SJSA1 (cell line): ENCODE measurements around the gene ADAM8. TPM values are rescaled to one million over a fixed set of nuclear protein-coding genes. Genes with fewer than 3 reads are reported as not detected.
"Not testable (repeated sequence)": the region's sequence is repeated elsewhere in the genome, so short reads cannot be mapped to it uniquely, and the experiment has no call there.

Experiments used
- DNase-seq, 2 experiments: peaks; one replicate each; pipeline ENCODE4 v3.0.0-alpha.2; 2015 to 2020; ENCODE audit warnings: low spot score in 2 of 2, low read depth in 1 of 2
- H3K27ac ChIP-seq: fragments of 250-450 bp; sonication (Bioruptor Pico); 2 replicates; pipeline ENCODE4 v1.5.1; 2020; ENCODE audit warnings: mild to moderate bottlenecking, moderate library complexity
- H3K27me3 ChIP-seq: fragments of 250-450 bp; sonication (Bioruptor Pico); replicated peaks from 2 replicates; pipeline ENCODE4 v1.5.1; 2020; ENCODE audit warnings: mild to moderate bottlenecking, moderate library complexity
- H3K36me3 ChIP-seq: fragments of 250-450 bp; sonication (Bioruptor Pico); 2 replicates; pipeline ENCODE4 v1.5.1; 2020; ENCODE audit warnings: mild to moderate bottlenecking
- H3K4me1 ChIP-seq: fragments of 250-450 bp; sonication (Bioruptor Pico); replicated peaks from 2 replicates; pipeline ENCODE4 v1.6.1; 2021; ENCODE audit warnings: mild to moderate bottlenecking
- H3K4me3 ChIP-seq: fragments of 250-450 bp; sonication (Bioruptor Pico); 2 replicates; pipeline ENCODE4 v1.5.1; 2020; ENCODE audit warnings: mild to moderate bottlenecking
- H3K9me3 ChIP-seq: fragments of 250-450 bp; sonication (Bioruptor Pico); replicated peaks from 2 replicates; pipeline ENCODE4 v1.5.1; 2020; ENCODE audit warnings: mild to moderate bottlenecking
- total RNA-seq: library from RNA; depleted of rRNA; stranded (reverse); fragments of >200 nt; shearing (Covaris generic); gene quantifications from 2 replicates; pipeline ENCODE4 v1.2.3, GENCODE V29; 2014

The ADAM8 gene
- total RNA-seq, 1 experiment from 2014 or later = not detected

DNA sequence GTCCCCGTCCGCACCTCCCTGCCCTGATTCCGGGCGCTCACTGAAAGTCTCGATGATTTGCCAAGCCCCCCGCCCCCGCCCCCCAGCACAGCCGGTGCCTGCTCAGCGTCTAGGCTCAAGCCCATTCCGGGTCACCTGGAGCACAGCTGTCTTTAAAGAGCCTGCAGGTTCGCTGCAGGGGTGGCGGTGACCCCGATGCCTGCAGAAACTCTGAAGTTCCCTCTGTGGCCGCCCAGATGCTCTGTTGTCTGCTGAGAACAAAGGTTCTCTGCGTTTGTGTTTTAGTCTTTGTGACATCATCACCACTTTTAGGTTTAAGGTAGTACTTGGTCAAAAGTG is 38.2 kb downstream of the ADAM8 start:
- no peak for DNase-seq
- 0 out of 2 replicates have a peak, but pooled peaks cover 2% of the 10 kb centered on the region for H3K9me3 ChIP-seq
- no peak overlapping the region for H3K27ac ChIP-seq
- no peaks in the 10 kb centered on the region for H3K4me1 ChIP-seq
- peaks cover 40% of the 10 kb centered on the region for H3K27me3 ChIP-seq
- no peaks in the 10 kb centered on the region for H3K36me3 ChIP-seq
- H3K4me3 ChIP-seq = no peak overlapping the region

DNA sequence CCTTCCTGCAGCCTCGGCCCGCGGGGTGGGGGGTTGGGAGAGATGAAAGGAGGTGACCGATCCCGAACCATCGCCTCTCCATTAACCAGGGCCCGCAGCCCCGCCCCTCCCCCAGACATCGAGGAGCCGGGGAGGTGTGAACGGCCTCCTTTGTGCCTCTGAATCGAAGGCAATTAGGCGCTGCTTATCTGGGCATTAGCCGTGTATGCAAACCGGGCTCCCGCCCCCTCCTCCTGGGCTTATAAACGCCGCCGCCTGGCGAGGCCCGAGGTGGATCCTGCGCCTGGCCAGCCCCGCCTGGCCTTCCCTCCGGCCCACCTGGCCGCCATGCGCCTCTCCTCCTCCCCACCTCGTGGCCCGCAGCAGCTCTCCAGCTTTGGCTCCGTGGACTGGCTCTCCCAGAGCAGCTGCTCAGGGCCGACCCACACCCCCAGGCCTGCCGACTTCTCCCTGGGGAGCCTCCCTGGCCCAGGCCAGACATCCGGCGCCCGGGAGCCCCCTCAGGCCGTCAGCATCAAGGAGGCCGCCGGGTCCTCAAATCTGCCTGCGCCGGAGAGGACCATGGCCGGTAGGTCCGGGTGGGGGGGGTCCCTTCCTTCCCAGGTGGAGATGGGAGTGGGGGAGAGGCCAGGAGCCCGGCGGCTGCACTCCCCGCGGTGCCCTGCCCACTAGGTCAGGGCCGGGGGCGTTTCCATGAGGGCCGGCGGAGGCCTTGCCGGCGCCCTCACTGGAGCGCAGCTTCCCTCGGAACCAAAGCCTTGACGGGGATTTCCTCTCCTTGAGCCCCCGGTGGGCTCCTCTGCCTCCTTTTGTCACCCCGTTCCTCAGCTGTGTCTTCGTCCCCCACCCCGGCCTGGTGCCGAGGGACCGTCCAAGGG is 38.8 kb downstream of the ADAM8 start, which contains the start of gene VENTX:
TSS of gene VENTX (plus strand) at position 268 of the 878 bp plus-strand sequence. CDS start at position 328, 60 bp downstream.
- Histone ChIP-seq H3K36me3 (no peaks in the 10 kb centered on the region), H3K9me3 (0 out of 2 replicates have a peak, but pooled peaks cover 2% of the 10 kb centered on the region), H3K4me3 (no peak within 1 kb of the TSS), H3K4me1 (no peaks in the 10 kb centered on the region), H3K27me3 (peaks cover 43% of the 10 kb centered on the region), H3K27ac (no peak within 1 kb of the TSS)
- no peak for DNase-seq

DNA sequence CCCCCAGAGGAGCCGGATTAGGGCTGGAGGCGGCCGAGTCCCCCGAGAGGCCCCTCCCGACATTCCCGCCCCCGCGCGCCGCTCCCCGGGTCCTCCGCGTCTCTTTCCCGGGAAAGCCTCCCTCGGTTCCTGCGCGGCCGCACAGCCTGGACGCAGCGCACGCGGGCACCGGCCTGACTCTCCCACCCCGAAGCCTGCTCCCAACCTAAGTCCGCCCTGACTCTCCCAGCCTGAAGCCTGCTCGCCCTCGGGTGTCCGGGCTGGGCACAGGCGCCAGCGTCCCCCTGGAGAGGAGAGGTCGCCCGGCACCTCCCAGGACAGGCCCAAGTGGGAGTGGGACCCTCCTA is 39.5 kb downstream of the ADAM8 start:
- Histone ChIP-seq H3K4me1 (no peaks in the 10 kb centered on the region), H3K4me3 (no peak overlapping the region), H3K36me3 (no peaks in the 10 kb centered on the region), H3K27ac (no peak overlapping the region), H3K27me3 (peaks cover 47% of the 10 kb centered on the region), H3K9me3 (0 out of 2 replicates have a peak, but pooled peaks cover 2% of the 10 kb centered on the region)
- DNase-seq = no peak

DNA sequence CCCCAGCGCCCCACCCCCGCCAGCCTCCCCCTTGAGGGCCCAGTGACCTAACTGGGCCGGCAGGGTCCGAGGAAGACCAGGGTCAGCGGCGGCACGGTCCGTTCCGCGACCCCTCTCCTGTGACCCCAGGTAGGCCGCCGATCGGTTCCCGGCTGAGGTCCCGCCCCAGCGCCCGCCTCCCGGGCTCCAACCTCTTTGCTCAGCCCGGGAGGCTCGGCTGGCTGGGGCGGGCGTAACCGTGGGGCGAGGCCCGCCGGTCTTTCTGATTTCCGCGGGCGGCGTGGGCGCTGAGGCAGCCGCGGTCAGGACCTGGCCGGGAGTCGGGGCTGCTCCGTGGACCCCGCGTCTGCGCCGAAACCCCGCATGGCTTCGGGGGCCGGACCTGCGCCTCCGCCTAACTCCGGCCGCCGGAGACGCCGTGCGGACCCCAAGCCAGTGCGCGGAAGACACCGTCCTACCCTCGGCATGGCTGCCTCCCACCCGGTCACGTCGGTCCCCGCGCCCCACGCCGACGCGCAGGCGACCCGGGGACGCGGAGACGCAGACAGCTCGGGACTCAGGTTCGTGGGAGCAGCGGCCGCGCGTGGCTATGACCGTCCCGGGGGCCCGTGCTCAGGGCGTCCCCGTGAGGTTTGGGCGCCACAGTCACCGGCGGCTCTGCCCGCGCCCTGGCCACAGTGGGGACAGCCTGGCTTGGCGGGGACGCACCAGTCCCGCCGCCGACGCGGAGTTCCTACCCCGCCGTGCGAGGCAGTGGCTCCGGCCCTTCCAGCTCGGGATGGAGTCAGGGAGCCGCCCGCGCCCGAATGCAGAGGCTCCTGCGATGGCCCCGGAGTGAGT is 40.0 kb downstream of the ADAM8 start:
- H3K27me3 ChIP-seq = peaks cover 53% of the 10 kb centered on the region
- no peak for DNase-seq
- no peak overlapping the region for H3K27ac ChIP-seq

DNA sequence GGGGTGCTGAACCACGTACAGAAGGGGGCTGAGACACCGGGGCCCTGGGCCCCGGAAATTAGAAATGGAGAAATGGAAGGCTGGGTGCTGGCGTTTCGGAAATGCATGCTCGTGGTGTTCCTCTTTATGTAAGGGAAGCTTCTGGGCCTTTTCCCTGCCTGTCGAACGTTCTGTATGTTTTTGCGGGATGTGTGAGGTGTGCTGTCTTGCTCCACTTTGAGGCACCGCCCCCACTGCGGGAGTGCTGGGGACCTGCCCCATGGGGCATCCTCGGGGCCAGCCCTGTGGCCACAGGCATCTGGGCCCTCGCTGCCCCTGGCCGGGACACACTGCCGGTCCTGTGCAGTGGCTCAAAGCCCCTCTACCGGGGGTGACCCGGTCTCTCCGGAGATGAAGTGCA is 40.7 kb downstream of the ADAM8 start:
- peaks cover 59% of the 10 kb centered on the region for H3K27me3 ChIP-seq
- no peak for DNase-seq
- H3K9me3 ChIP-seq = 0 out of 2 replicates have a peak, but pooled peaks cover 2% of the 10 kb centered on the region
- no peak overlapping the region for H3K27ac ChIP-seq
- no peaks in the 10 kb centered on the region for H3K4me1 ChIP-seq
- no peak overlapping the region for H3K4me3 ChIP-seq
- no peaks in the 10 kb centered on the region for H3K36me3 ChIP-seq

More for the DNA sequence above, 40.0 kb downstream of the ADAM8 start:
- H3K9me3 ChIP-seq = 0 out of 2 replicates have a peak, but pooled peaks cover 2% of the 10 kb centered on the region
- H3K4me1 ChIP-seq = no peaks in the 10 kb centered on the region
- no peaks in the 10 kb centered on the region for H3K36me3 ChIP-seq
- H3K4me3 ChIP-seq = no peak overlapping the region

DNA sequence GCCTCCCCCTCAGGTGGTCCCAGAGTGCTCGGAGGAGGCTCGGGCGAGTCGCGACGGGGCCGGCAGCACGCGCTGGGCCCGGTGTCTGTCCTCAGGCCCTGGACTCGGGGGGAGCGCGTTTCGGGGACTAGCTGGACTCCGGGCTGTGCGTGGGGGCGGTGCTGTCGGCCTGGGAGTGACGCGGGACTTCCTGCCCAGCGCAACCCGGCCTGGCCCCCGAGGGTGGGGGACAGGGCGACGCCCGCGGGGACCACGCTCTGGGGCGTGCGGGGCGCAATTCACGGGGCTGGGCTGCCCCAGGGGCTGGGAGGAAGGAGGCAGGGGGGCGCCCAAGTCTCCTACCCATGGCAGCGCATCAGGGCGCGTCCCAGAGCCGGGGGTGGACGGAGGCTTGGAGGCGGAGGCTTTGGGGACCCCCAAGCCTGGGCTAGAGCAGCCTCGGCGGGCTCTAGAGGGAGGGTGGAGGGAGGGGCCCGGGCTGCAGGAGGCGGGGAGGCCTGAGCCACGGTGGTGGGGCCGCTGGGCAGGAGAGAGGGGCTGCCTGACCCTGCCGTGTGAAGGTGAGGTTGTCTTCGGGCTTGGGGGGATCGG is 41.3 kb downstream of the ADAM8 start:
- peaks cover 64% of the 10 kb centered on the region for H3K27me3 ChIP-seq
- H3K4me1 ChIP-seq = no peaks in the 10 kb centered on the region
- no peak overlapping the region for H3K27ac ChIP-seq
- no peak for DNase-seq
- no peak overlapping the region for H3K4me3 ChIP-seq
- H3K9me3 ChIP-seq = 0 out of 2 replicates have a peak, but pooled peaks cover 2% of the 10 kb centered on the region
- no peaks in the 10 kb centered on the region for H3K36me3 ChIP-seq

DNA sequence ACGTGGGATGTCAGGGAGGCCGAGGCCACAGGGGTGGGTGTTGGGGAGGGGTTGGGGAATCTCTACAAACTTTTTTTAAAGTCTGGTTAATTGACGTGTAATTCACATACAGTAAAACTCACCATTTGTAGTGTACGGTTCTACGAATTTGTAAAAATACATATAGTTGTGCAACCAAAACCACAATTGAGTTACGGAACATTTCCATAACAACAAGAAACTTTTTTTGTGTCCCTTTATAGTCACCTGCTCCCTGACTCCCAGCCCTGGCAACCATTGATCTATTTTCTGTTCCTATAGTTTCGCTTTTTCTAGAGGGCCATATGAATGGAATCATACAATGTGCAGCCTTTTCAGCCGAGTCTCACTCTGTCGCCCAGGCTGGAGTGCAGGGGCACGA is 41.9 kb downstream of the ADAM8 start:
- not testable (repeated sequence) for H3K9me3 ChIP-seq, H3K27ac ChIP-seq, H3K4me1 ChIP-seq, H3K4me3 ChIP-seq, DNase-seq, H3K36me3 ChIP-seq
- peaks cover 65% of the 10 kb centered on the region for H3K27me3 ChIP-seq

DNA sequence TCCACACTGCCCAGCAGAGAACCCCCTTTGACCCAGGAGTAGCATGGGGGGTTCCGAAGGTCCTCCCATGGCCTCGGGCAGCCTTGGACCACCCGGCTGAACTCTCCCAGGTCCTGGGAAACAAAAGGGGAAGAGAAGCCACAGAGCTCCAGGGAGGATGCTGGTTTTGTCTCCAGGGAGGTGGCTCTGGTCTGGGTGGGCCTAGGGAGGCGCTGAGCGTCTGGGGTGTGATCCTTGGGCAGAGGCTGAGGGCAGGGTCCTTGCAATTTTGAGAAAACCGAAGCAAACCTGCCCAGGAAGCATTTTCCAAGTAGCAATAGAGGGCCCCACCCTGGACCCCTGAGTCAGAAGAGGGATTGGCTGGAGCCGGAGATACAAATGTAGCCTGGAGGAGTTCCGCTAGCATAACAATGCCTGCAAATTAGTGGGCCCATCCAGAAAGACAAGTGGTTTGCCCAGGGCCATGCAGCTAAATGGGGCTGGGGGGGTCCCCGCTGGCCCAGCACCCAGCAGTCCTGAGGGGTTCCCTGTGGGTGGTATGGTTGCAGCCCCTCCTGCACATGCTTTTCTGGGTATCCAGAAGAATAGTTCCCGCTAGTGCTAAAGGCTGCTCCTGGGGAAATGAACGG is 44.6 kb downstream of the ADAM8 start:
- no peak overlapping the region for H3K4me3 ChIP-seq
- 0 out of 2 replicates have a peak, but pooled peaks cover 2% of the 10 kb centered on the region for H3K9me3 ChIP-seq
- H3K27ac ChIP-seq = no peak overlapping the region
- no peaks in the 10 kb centered on the region for H3K36me3 ChIP-seq
- no peaks in the 10 kb centered on the region for H3K4me1 ChIP-seq
- H3K27me3 ChIP-seq = peaks cover 58% of the 10 kb centered on the region
- DNase-seq = no peak

DNA sequence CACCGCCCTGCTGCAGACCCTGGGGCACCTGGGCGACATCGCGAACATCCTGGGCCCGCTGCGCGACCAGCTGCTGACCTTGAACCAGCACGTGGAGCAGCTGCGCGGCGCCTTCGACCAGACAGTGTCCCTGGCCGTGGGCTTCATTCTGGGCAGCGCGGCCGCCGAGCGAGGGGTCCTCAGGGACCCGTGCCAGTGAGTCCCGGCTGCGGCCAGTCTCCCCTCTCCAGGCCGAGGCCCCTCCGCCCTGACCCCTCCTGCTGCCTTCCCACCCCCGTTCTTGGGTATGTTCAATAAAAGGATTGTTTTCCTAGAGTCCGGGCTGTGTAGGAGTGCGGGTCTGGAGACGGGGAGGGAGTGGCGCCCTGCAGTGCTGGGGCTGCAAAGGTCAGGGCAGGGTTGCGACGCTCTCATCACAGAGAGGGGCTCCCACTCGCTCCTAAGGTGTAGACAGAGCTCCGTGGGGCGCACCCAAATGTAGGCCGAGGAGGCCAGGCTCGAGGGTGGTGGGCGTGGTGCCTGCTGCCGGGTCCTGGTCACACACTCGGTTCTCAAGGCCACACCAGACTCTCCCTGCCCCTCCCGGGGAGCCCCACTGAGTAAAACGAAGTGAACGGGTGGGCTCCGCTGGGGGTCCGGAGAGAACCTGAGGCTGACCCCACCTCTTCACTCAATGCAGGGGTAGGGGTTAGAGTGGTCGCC is 45.3 kb downstream of the ADAM8 start:
- Histone ChIP-seq H3K36me3 (no peaks in the 10 kb centered on the region), H3K4me1 (no peaks in the 10 kb centered on the region), H3K9me3 (no peaks in the 10 kb centered on the region), H3K4me3 (no peak overlapping the region), H3K27me3 (peaks cover 52% of the 10 kb centered on the region), H3K27ac (no peak overlapping the region)
- DNase-seq = no peak

DNA sequence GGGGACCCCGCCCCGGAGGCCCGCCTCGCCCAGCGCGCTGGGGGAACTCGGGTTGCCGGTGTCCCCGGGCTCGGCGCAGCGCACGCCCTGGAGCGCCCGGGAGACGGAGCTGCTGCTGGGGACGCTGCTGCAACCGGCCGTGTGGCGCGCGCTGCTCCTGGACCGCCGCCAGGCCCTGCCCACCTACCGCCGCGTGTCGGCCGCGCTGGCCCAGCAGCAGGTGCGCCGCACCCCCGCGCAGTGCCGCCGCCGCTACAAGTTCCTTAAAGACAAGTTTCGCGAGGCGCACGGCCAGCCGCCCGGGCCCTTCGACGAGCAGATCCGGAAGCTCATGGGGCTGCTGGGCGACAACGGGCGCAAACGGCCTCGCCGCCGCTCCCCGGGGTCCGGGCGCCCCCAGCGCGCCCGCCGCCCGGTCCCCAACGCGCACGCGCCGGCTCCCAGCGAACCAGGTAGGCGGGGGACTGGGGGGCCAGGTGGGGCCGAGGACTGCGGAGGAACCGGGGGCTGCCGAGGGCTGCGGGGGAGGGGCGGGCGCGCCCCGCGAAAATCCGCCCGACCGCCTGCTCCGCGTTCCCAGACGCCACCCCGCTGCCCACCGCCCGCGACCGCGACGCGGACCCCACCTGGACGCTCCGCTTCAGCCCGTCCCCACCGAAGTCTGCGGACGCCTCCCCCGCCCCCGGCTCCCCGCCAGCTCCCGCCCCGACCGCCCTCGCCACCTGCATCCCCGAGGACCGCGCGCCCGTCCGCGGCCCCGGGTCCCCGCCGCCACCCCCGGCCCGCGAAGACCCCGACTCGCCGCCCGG is 46.1 kb downstream of the ADAM8 start:
- H3K27me3 ChIP-seq = peaks cover 49% of the 10 kb centered on the region
- no peak overlapping the region for H3K4me3 ChIP-seq
- DNase-seq = no peak
- no peaks in the 10 kb centered on the region for H3K9me3 ChIP-seq
- no peaks in the 10 kb centered on the region for H3K36me3 ChIP-seq
- H3K27ac ChIP-seq = no peak overlapping the region
- no peaks in the 10 kb centered on the region for H3K4me1 ChIP-seq

DNA sequence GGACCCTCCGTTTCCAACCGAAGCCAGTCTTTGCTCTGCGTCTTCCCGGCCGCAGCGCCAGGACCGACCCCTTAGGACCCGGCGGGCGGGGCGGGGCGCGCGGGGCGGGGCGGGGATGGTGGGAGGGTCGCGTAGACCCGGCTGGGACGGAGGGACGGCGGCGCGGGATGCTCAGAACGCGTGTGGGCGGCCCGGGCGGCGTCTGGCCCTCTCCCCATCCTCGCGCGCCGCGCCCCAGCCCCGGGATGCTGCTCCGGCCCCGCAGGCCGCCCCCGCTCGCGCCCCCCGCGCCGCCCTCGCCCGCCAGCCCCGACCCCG is 46.7 kb downstream of the ADAM8 start, which contains the start of gene UTF1:
TSS of gene UTF1 (plus strand) at position 174 of the 318 bp plus-strand sequence. CDS start at position 246, 72 bp downstream.
- Histone ChIP-seq H3K27me3 (peaks cover 44% of the 10 kb centered on the region), H3K4me1 (no peaks in the 10 kb centered on the region), H3K36me3 (no peaks in the 10 kb centered on the region)

DNA sequence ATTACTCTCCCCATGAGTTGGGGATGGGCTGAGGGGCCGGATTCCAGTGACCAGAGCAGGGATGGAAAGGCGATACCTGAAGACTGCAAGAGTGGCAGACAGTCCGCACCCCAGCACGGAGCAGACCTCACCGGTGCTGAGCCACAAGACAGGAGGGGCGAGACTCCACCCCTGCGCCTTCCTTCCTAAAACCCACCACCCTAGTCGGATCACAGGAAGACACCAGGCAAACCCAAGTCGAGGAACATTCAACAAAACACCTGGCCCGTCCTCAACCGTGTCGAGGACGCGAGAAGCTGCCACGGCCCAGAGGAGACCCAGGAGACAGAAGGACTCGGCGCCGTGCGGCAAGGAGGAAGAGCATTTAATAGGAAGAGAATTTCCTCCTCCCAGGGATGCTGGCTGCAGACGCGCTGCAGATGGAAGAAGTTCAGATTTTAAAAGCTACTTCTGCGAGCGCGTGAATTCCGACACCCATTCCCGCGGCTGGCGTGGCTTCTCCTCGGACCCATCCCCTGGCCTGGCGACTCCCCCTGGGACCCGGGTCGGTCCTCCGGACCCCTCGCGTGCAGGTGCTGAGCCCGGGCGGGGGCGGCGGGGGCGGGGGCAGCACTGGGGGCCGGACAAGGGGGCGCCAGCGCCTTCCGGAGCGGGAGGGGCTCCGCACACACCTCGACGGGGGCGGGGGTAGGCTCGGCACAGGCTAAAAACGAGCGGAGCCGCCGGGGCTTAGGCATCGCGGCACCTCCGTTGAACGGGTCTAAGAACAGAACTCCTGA is 47.2 kb downstream of the ADAM8 start:
- no peak for DNase-seq
- Histone ChIP-seq H3K4me3 (no peak overlapping the region), H3K9me3 (no peaks in the 10 kb centered on the region), H3K4me1 (no peaks in the 10 kb centered on the region), H3K27me3 (peaks cover 44% of the 10 kb centered on the region), H3K27ac (no peak overlapping the region), H3K36me3 (no peaks in the 10 kb centered on the region)

More for the DNA sequence above, 46.7 kb downstream of the ADAM8 start, which contains the start of gene UTF1:
- H3K4me3 ChIP-seq = no peak within 1 kb of the TSS
- H3K27ac ChIP-seq = no peak within 1 kb of the TSS
- DNase-seq = no peak
- no peaks in the 10 kb centered on the region for H3K9me3 ChIP-seq
